Muscle of back (tissue), 13 donors: ENCODE results near the gene GGT1. TPM values are rescaled to one million over a fixed set of nuclear protein-coding genes. Genes with fewer than 3 reads are reported as not detected.
"Not testable (repeated sequence)": the region's sequence is repeated elsewhere in the genome, so short reads cannot be mapped to it uniquely, and the experiment has no call there.

Source experiments
- DNase-seq, 3 donors: peaks; one replicate each; pipeline versions ENCODE4 v3.0.0 to v3.0.0-alpha.2; 2013
- long read RNA-seq, 9 donors: transcript quantifications; one replicate each; lab custom pipeline, GENCODE V29; 2026
- polyA plus RNA-seq, 10 donors: library from polyadenylated mRNA; unstranded; fragments of 120-200 nt; gene quantifications; one replicate each; pipeline ENCODE4 v1.2.1, GENCODE V29; 2013; ENCODE audit not compliant: insufficient read length in 10 of 10

GGT1 gene
- 1 to 10 TPM in 9 of 10 donors, under 1 TPM in 1; 0.88 to 4.4 (median 2.8) TPM for polyA plus RNA-seq
- long read RNA-seq, donor 1, result 0 reads
- long read RNA-seq, donor 2, result 0 reads
- long read RNA-seq, donor 3, result 0 reads
- long read RNA-seq, donor 4, result 0 reads
- long read RNA-seq, donor 5, result 0 reads
- long read RNA-seq, donor 6, result 0 reads
- long read RNA-seq, donor 7, result 0 reads
- long read RNA-seq, donor 8, result 0 reads
- long read RNA-seq, donor 9, result 0 reads

GRCh38 chr22:24602847-24603769 is at the start of gene GGT1:
Gene GGT1, plus strand, starts transcription at chr22:24603193. Its CDS starts 7,889 bp downstream, at chr22:24611082.
- DNase-seq, result not testable (repeated sequence)

GRCh38 chr22:24553597-24554312 is 49.2 kb upstream of the GGT1 start:
- peak; percentile 9 to 58 (median 18) for DNase-seq

GRCh38 chr22:24554313-24555164 is 48.5 kb upstream of the GGT1 start, which contains the start of gene GUCD1:
Gene GUCD1, minus strand, starts transcription at chr22:24555138. Its CDS starts 147 bp downstream, at chr22:24554991.
- peak in 2 of 3 donors; percentile 24 to 30 for DNase-seq

- peak; percentile 99 for DNase-seq
Observed at GRCh38 chr22:24555165-24556039, 47.6 kb upstream of the GGT1 start, which contains the start of gene SNRPD3. Gene SNRPD3, plus strand, starts transcription at chr22:24555999. Its CDS starts 1,676 bp downstream, at chr22:24557675.

- DNase-seq, result no peak
Observed at GRCh38 chr22:24559471-24559870, 43.5 kb upstream of the GGT1 start.

- no peak for DNase-seq
Observed at GRCh38 chr22:24563246-24563645, 39.7 kb upstream of the GGT1 start.

GRCh38 chr22:24564376-24565058 is 38.5 kb upstream of the GGT1 start:
- DNase-seq, result no peak

- DNase-seq, result no peak
Observed at GRCh38 chr22:24565077-24565476, 37.9 kb upstream of the GGT1 start.

GRCh38 chr22:24566899-24567511 is 36.0 kb upstream of the GGT1 start:
- DNase-seq, result no peak

GRCh38 chr22:24567668-24568067 is 35.3 kb upstream of the GGT1 start:
- DNase-seq, result no peak

- DNase-seq, result no peak
Observed at GRCh38 chr22:24571266-24571665, 31.7 kb upstream of the GGT1 start.

GRCh38 chr22:24576778-24577177 is 26.2 kb upstream of the GGT1 start:
- no peak for DNase-seq

- no peak for DNase-seq
Observed at GRCh38 chr22:24578355-24579257, 24.4 kb upstream of the GGT1 start.

- no peak for DNase-seq
Observed at GRCh38 chr22:24579258-24579601, 23.8 kb upstream of the GGT1 start.

- no peak for DNase-seq
Observed at GRCh38 chr22:24580276-24580675, 22.7 kb upstream of the GGT1 start.

- DNase-seq, result no peak
Observed at GRCh38 chr22:24582056-24582814, 20.8 kb upstream of the GGT1 start.
